Ovary (tissue), 3 donors: ENCODE results near the gene HTRA3.

Experiments used
- EP300 ChIP-seq: sonication (generic); formaldehyde crosslinking; IDR thresholded peaks from one replicate; pipeline ENCODE4 v1.6.1; 2017; ENCODE audit warnings: antibody characterized with exemption
- TF ChIP-seq, protein P1 (sequence below), 3 donors: fragments of 450-650 bp in 2 of 3; fragments of 200-600 bp in 1 of 3; IDR thresholded peaks; one replicate each; pipeline versions ENCODE4 v1.5.1 to v1.8.0; 2016 to 2022; ENCODE audit warnings: antibody characterized with exemption in 3 of 3, mild to moderate bottlenecking in 1 of 3
- donor health status: DM: no; HTN: no; CAD: no.

DNA sequence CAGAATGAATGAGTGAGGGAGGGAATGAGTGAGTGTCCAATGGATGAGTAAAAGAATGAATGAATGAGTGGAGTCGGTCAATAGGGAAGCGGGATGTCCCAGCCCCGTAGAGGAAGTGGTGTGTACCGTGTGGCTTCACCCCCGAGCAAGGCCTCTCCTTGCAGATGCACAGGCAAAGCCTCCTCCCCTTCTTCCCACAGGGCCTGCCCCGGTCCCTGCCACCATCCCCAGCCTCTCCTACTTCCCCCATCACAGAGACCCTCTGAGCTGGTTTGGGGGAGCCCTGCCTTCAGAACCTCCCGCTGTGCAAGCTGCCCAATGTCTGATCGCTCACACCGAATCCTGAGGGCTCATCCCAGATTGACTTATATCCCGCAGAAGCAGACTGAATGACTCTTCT is 13.6 kb downstream of the HTRA3 start:
- TF ChIP-seq, protein P1, sequence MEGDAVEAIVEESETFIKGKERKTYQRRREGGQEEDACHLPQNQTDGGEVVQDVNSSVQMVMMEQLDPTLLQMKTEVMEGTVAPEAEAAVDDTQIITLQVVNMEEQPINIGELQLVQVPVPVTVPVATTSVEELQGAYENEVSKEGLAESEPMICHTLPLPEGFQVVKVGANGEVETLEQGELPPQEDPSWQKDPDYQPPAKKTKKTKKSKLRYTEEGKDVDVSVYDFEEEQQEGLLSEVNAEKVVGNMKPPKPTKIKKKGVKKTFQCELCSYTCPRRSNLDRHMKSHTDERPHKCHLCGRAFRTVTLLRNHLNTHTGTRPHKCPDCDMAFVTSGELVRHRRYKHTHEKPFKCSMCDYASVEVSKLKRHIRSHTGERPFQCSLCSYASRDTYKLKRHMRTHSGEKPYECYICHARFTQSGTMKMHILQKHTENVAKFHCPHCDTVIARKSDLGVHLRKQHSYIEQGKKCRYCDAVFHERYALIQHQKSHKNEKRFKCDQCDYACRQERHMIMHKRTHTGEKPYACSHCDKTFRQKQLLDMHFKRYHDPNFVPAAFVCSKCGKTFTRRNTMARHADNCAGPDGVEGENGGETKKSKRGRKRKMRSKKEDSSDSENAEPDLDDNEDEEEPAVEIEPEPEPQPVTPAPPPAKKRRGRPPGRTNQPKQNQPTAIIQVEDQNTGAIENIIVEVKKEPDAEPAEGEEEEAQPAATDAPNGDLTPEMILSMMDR (IDR thresholded peaks at IDR 0.05): no peak
- no peak for TF ChIP-seq EP300
